SIG-M5 (cell line): Measurements from ENCODE around the gene TBC1D14.
A peak's percentile ranks its signal among the peaks of the same experiment; 100 is the strongest.

Experiments
- DNase-seq: peaks from one replicate; lab custom pipeline; 2025; lab: John Stamatoyannopoulos, UW

The TBC1D14 gene

DNA sequence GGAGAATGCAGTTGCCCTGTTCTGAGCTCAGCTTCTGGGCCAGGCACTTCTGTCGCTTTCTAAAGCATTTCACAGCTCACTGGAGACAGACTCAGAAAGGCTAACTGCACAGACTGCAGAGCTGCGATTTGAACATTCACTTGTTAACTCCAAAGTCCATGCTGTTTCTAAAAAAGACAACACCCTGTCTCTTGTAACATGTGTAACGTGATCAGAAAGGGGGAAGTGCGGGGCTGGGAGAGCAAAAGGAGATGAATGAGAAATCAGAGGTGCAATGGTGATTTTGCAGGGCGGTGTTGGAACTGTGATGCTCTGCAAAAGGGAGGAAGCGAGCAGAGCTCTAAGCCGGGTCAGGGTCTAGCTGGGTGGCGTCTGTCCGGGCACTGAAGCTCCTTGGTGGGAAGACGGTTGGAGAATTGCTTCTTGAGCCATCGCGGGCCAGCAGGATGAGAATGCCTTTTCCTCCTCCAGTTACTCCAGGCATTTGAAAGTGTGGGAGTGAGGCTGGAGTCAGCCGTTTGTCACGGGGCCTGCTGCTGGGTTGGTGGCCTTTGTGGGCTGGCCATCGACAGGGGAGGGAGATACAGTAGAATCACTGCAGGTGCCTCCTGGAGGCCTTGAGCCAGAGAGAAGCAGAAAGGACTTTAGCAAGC lies 20.3 kb downstream of the TBC1D14 start:
- DNase-seq = no peak

GRCh38 chr4:6932475-6932874 lies 22.8 kb downstream of the TBC1D14 start:
- DNase-seq = no peak

DNA sequence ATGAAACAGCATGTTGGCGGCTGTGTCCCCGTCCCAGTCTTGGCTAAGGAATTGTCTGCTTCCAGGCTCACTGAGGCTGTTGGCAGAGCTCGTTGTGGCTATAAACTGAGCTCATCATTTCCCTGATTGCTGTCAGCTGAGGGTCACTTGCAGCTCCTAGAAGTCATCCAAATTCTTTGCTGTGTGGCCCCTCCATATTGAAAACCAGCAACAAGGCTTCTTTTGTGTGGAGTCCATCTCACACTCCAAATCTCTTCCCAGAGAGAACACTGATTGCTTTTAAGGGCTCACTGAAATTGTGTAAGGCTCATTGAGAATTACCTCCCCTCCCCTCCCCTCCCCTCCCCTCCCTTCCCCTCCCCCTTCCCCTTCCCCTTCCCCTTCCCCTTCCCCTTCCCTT lies 23.3 kb downstream of the TBC1D14 start:
- DNase-seq = no peak

GRCh38 chr4:6933691-6934430 lies 24.2 kb downstream of the TBC1D14 start:
- no peak for DNase-seq

- DNase-seq = no peak
These were observed 26.3 kb downstream of the TBC1D14 start for GRCh38 chr4:6935965-6936364.

DNA sequence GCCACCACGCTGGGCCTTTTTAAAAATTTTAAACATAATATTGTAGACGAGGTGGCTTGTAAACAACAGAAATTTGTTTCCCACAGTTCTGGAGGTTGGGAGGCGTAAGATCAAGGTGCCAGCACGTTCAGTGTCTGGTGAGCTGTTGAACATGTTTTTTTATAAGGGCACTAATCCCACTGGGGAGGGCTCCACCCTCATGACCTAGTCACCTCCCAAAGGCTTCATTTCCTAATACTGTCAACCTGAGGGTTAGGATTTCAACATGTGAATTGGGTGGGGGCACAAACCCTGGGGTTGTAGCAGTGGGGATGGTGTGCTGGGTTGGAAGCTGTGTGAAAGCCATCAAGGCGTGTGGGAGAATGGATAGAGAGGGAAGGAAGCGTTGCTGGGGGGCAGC lies 27.6 kb downstream of the TBC1D14 start:
- DNase-seq = no peak

- no peak for DNase-seq
These were observed 28.1 kb downstream of the TBC1D14 start for GRCh38 chr4:6937754-6938153.

- no peak for DNase-seq
These were observed 28.6 kb downstream of the TBC1D14 start for GRCh38 chr4:6938237-6938636.

DNA sequence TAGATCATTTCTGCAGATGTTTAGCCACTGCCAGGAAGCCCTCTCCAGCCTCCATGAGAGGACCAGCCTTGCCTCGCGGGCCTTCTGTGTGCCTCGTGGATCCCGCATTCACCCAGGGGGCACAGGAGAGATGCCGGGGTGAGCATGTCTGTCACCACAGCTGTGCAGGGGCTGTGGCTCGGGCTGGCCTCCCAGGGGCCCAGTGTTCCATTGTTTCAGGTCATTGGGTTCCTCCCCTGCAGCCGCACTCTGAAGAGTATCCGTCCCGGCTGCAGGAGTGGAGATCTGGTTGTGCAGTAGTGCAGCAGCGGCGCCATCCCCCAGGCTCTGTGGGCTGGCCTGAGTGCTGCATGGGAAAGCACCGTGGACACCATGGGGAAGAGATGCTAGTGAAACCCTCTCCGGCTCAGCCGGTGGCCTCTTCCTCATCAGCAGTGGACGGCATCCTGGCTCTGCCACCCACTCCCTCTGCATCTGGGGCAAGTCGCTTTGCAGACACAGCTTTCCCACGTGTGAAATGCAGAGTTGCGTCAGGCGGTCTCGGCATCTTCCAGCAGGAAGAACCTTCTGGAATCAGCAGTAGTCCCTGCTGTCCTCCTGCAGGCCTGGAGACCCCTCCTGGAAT lies 29.1 kb downstream of the TBC1D14 start:
- DNase-seq = no peak

- no peak for DNase-seq
These were observed 30.4 kb downstream of the TBC1D14 start for GRCh38 chr4:6939761-6940743.

- DNase-seq = no peak
These were observed 31.1 kb downstream of the TBC1D14 start for GRCh38 chr4:6940744-6941137.

DNA sequence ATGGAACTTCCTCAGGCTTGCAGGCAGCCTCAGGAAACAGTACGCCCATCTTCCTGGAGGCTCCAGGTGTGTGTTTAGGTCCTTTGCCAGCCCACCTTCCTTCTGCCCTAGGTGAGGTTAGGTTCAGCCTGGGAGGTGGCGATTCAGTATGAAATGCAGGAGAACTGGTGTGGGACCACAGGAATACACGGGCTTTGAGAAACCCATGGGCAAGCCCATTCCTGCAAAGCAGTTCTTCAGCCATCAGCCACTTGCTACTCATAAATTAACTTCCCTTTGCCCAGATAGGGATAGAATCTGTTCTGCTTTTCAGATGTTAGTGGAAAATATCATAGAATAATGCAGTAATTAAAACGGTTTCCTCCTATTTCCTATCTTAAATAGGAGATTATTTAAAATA lies 32.2 kb downstream of the TBC1D14 start:
- no peak for DNase-seq

DNA sequence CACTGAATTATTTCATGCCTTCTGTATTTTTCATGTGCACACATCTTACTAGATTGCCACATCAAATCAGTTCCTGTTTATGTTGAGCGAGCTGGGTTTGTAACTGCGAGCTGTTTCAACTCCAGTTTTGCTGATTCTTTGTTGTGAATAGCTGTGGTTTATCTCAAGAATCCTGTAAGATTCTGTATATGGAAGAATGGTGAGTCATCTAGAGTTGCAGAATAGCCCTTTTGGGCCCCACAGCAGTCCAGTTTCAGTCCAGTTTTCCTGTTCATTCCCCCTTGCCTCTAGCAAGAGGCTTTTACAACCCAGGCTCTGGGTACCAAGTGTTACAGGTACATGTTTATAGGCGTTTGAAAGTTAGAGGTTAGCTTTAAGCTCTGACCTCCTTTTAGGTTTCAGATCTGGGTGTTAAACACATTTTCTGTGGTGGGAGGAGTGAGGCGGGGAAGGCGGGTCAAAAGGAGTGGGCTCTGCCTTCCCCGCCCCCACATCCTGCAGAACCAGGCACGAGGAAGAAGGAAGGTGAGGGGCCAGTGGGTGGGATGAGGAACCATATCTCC lies 32.7 kb downstream of the TBC1D14 start:
- DNase-seq = peak; percentile 81

DNA sequence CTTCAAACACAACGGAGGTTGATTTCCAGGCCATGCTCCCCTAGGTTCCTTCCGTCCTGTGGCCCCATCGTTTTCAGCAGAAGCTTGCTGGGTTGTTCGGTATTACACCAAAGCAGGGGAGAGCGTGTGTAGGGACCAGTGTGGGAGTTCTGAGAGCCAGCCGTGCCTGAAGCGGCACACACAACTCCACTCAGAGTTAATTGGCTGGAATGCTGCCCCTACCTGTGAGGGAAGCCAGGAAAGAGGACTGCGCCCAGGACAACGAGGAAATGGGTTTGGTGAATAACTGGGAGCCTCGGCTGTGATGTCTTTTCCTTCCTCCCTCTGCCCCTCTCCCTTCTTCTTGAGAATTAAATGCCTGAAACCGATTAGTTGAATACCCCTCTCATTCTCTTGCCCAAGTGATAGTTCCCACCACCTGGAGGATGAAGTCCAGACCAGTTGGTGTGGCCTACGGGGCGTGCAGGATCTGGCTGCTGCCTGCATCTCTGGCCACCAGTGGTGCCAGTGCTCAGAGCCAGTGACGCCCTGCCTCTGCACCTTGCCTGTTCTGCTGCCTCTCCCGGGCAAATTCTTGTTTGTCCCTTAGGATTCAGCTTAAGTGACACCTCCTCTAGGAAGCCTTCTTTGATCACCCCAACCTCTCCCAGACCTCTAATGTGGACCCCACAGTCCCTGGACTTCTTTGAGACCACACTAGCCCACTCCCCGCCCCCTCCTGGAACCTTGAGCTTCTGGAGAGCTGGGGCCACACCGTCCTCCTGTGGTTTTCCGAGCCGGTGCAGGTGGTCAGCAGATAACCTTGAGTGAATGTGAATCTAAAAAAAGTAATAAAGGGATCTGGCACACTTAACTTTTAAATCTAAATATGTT lies 33.6 kb downstream of the TBC1D14 start:
- no peak for DNase-seq

DNA sequence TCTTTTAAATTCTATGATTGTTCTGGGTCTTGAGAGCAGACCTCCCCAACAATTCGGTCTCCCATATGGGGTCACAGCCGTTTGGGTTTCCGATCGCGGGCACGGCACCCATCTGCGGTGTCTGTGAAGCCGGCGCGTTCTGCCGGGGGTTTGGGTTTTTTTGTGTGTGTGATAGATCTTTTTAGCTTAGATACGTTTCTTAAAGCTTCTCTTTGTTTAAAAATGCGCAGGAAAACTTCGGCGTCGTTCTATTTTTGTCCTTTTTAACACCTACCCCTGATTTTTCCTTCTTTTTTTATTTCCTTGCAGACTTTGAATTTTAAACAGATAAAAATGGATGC lies 34.2 kb downstream of the TBC1D14 start:
- no peak for DNase-seq

DNA sequence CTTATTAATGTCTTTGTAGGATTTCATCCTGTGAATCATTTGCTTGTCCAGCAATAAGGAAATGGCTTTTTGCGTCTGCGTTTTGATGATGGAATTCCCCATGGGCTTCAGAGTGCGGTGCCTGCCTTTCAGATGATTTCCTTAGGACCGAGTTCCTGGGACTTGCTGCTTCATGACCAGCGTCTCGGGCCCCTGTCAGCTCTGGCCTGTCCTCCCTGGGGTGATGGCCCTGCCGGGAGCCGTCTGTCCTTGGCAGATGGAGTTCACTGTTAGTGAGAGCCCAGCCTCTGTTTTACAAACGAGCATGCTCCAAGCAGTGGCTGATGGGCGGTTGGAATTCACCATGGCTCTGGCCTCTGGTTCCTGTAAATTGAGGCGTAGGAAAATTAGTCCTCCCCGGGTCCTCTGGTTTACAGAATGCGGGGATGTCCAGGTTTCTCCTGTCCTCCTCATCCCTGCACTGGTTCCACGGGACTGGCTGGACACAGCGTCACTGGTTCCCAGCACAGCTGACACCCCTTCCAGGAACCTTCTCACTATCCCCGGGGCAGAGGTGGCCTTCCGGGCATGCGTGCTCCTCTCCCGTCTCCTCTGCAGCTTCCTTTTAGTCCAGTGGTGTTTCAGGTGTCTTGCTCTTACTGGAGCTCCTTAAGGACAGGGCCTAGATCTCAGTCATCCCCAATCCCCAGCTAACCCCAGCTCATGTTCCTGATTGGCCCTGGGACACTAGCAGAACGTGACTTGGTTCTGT lies 34.9 kb downstream of the TBC1D14 start:
- no peak for DNase-seq

DNA sequence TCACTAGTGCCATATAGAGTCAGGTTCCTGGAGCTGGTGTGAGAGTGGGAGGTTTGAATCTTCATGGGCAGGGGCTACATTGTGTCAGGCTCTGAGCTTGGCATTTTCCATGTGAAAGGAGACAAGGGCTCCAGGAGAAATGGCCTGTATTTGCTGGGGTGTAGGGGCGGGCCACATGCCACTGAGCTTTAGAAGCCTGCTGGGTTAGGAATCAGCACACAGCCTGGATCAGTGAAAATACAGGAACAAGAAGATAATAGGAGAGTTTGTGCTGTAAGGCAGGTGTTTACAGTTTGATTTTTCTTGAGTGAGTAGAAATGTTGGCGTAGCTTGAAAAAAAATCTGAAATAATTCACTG lies 35.4 kb downstream of the TBC1D14 start:
- DNase-seq = no peak

DNA sequence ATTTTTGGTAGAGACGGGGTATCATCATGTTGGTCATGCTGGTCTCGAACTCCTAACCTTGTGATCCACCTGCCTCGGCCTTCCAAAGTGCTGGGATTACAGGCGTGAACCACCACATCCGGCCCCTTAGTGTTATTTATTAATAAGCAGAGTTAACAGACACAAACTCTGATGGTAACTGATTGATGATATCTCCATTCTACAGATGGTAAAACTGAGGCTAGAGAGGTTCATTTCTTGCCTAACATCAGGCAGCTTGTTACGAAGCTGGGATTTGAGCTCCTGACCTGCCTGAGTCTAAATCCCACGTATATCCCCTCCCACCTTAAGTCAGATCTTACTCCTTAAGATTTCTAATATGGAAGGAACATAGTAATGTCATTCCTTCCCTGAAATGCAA lies 36.9 kb downstream of the TBC1D14 start:
- no peak for DNase-seq

DNA sequence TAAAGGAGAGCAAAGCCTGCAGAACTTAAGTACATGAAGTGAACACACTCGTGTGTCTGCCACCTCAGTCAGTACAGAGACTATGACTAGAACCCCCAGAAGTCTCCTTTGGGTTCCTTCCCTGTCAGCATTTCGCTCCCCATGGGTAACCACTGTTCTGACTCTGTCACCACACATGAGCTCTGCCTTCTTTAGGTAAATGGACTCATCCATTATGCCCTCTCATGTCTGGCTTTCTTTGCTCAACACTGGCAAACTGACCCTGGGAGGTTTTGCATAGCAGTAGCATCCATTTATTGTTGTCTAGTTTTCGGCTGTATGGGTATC lies 38.5 kb downstream of the TBC1D14 start:
- no peak for DNase-seq

DNA sequence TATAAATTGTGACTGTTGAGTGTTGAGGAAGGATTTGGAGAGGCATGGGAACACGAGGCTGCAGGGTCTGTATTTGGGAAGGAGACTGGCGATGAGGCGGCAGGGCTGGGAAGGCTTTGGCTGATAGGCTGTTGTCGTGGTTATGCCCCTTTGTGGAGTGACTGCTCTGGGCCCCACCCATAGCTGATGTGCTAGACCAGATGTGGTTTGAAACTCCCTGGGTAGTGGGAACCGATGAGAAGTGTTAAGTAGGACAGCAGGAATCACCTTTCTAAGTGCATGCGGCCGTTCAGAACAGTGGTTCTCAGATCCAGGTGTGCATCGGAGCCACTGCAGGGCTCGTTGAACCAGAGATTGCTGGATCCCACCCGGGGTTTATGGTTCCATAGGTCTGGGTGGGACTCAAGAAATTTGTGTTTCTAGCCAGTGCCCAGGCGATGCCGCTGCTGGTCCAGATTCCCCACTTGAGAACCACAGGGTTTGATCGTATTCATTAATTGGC lies 42.3 kb downstream of the TBC1D14 start:
- no peak for DNase-seq
